ENCODE data around the gene NTM. TPM values are rescaled to one million over a fixed set of nuclear protein-coding genes. Genes with fewer than 3 reads are reported as not detected.

NTM gene
- polyA plus RNA-seq, 4 donors = 42.8 to 51.8 (median 45.7) TPM

DNA sequence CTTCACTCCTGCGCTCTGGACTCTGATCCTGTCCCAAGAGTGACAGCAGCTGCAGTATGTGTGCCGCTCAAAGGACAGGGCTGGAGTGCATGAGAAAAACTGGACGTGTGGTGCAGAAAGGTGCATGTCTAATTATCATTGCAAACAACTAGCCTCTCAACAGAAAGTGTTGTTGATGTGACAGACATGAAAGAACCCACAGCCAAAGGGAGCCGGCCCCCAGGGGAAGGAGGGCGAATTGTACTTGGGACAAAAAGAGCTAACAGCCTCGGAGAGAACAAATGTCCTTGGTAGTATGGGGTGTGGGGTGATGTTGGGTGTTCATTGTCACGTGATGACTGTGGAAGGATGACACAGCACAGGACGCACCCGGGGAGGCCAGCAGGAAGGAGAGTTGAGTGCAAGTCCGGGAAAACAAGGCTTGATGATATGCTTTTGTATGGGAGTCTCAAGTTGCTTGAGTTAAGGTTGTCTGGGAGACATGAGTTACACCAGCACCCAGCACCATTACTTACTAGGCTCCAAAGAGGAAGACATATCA, 325.5 kb downstream of the NTM start:
- DNase-seq (ENCODE audit: low read depth in 4 of 4, low spot score in 2 of 4) = no peak

DNA sequence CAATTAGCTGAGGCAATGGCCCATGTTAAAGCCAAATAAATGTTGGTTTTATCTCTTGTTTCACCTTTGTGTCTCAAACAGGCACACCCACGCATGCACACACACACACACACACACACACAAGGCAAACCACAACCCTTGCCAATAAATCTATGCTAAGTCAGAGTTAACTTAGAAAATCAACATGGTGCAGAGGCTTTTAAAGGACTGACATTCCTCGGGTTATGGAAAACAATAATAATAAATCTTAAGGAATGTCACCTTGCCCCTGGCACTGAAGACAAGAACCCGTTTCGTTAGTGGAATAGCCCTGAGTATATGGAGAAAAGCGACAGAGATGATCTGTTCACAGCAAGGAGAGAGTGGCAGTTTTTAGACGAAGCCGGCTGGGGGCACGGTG, 326.3 kb downstream of the NTM start:
- no peak for DNase-seq (ENCODE audit: low read depth in 4 of 4, low spot score in 2 of 4)

DNA sequence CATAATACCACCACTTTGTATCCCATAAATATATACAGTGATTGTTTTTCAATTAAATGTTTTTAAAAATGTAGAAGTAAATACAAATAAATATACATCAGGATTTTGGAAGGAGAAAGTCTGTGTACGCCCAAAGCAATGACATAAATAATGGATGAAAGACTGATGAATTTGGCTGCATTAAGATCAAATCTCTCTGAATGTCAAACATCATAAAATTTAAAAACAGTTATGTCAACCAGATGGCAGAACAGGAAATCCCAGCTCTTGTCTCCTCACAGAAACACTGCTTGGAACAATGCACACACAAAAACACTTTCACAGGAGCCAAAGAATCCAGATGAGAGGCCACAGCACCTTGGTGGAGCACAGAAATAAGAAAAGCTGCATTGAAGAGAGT, 332.9 kb downstream of the NTM start:
- no peak for DNase-seq (ENCODE audit: low read depth in 4 of 4, low spot score in 2 of 4)

DNA sequence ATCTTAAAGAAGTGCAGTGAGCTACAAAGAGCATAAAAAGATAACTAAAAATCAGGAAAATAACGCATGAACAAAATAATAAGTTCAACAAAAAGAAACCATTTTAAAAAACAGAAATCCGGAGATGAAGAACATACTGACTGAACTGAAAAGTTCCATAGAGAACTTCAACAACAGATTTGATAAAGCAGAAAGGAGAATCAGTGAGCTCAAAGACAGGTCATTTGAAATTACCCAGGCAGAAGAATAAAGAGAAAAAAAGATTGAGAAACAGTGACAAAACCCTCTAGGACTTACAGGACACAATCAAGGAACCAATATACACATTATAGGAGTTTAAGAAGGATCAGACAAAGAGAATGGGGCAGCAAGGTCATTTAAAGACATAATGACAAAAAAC, 334.3 kb downstream of the NTM start:
- DNase-seq (ENCODE audit: low read depth in 4 of 4, low spot score in 2 of 4) = no peak

DNA sequence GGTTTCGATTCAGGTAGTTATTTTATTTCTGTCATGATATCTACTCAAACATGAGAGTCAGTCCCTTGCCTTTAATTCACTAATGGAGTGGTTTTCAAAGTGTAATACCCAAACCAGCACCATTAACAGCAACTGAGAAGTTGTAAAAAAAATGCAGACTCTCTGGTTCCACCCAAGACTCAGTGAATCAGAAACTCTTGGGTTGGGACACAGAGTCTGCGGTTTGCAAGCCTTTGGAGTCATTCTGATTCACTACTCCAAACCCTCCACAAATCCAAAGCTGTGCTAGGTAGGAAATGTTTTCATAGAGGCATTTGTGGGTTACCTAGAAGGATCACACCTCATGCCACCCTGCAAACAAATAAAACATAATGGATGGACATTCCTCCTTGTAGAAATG, 340.1 kb downstream of the NTM start:
- DNase-seq (ENCODE audit: low read depth in 4 of 4, low spot score in 2 of 4) = no peak

DNA sequence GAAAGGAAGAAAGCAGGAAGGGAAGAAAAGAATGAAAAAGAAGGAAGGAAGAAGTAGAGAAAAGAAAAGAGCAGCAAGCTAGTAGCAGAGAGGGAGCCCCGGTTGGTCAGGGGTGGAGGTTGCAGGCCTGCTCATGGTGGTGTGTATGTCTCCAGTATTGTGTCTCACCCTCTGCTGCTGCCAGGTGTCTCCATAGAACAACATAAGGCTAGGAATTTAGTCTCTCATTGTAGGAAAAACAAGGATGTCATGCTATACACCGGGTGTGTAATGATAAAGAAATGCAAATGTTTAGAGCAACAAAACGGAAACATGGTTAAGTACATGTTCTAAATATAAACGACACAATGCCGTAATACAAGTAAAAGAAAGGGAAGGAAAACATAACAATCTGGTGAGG, 342.5 kb downstream of the NTM start:
- no peak for DNase-seq (ENCODE audit: low read depth in 4 of 4, low spot score in 2 of 4)

DNA sequence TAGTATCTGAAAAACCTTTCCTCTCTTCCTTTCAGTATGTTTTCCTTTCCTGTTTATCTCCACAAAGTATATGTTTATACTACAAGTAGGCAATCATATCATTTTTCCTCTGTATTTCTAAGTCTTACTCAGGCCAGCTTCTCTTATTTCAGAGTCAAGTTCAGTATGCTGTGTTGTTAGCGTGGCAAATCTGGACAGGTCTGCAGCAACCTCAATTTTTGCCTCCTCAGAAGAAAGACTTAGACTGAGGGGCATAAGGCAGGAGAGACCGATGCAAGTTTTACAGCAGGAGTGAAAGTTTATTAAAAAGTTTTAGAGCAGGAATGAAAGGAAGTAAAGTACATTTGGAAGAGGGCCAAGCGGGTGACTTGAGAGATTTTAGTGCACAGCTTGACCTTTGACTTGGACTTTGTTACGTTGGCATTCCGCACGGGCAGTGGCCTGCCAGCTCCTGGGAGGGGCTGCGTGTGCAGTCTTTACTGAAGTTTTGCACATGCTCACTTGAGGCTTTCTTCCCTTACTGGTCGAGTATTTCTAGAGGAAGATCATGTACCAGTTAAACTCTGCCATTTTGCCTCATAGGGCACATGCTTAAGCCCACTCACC, 343.2 kb downstream of the NTM start:
- DNase-seq (ENCODE audit: low read depth in 4 of 4, low spot score in 2 of 4) = no peak

DNA sequence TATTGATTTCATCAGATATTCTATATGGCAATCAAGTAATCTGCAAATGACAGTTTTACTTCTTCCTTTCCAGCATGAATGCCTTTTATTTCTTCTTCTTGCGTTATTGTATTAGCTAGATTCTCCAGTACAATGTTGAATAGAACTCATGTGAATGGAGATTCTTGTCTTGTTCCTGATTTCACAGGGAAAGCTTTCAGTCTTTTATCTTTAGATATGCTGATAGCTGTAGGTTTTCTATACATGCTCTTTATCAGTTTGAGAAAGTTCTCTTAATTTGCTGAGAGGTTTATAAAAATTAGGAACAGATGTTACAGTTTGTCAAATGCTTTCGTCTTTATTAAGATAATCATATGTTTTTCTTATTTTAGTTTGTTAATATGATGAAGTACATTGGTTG, 347.2 kb downstream of the NTM start:
- DNase-seq (ENCODE audit: low read depth in 4 of 4, low spot score in 2 of 4) = no peak

DNA sequence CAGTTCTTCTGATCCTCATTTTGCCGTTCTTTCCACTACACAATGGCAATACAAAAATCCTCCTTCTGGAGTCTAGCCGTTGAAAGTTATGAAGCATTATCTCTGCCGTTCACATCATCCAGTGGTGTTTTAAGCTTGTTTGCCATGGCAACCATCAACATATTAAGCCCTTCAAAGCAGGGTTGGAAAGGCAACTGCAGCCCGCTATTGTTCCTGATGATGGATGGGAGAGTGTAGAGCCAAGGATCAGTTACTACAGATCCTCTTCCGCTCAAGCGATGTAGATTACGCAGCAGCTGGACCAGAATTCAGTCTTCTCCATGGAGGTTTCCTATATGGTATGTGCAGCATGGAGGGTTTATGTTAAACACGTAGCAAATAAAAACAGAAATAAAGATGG, 352.7 kb downstream of the NTM start:
- DNase-seq (ENCODE audit: low read depth in 4 of 4, low spot score in 2 of 4) = no peak

DNA sequence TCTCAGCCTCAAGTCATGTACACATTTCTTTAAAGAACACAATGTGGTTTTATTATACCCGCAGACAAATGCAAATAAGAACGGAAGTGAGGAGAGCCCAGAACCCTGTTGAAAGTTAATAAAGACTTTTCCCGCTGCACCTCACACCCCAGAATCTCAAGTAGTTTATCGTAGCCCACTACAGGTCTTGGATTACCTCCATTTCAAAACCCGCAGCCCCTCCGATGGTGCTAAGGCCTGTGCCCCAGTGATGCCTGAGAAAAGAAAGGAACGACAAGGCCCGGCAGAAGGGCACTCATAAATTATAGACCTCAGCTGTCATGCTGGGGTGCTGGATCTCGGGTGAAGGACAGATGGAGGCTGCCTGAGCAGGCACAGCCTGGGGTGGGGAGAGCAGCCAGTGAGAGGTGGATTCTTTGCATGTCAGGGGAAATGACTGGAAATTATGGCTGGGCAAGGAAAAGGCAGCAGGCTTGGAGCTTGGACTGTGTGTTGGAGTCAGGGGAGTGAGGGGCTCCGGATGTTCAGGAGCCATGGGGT, 354.1 kb downstream of the NTM start:
- DNase-seq (ENCODE audit: low read depth in 4 of 4, low spot score in 2 of 4) = no peak

DNA sequence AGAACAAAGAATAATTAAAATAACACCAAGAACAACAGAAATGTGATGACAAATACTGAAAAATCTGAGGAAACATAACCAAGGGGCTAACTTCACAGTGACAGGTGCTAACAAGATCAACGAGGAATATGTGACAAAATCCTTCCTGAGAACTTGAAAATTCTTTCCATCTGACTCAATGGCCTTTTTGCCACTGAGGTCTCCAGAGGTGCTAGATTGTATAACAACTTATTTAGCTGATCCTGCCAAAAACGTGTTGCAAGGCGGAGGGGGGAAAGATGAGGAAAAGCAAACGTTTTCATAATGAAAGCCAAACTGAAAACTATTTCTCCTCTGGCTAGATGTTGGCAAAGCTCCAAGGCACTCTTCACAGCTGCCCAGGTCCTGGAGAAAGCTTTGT, 364.5 kb downstream of the NTM start:
- no peak for DNase-seq (ENCODE audit: low read depth in 4 of 4, low spot score in 2 of 4)

DNA sequence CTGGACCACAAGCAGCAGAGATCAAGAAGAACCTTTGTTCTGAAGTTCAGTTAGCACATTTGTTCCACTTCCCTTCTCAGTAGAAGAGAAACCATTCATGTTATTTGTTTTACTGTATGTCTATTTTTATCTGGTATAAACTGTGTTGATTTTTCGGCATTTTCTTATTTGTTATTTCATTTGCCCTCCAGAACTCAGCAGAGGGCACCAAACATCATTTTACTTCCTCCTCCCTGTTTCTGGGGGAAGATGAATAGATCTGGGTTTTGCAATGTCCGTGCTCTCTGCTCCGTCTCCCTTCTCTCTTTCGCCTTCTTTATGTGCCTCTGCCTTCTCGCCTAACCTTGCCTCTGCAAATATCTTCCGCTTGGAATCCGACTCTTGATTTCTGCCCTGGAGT, 366.9 kb downstream of the NTM start:
- DNase-seq (ENCODE audit: low read depth in 4 of 4, low spot score in 2 of 4) = no peak

DNA sequence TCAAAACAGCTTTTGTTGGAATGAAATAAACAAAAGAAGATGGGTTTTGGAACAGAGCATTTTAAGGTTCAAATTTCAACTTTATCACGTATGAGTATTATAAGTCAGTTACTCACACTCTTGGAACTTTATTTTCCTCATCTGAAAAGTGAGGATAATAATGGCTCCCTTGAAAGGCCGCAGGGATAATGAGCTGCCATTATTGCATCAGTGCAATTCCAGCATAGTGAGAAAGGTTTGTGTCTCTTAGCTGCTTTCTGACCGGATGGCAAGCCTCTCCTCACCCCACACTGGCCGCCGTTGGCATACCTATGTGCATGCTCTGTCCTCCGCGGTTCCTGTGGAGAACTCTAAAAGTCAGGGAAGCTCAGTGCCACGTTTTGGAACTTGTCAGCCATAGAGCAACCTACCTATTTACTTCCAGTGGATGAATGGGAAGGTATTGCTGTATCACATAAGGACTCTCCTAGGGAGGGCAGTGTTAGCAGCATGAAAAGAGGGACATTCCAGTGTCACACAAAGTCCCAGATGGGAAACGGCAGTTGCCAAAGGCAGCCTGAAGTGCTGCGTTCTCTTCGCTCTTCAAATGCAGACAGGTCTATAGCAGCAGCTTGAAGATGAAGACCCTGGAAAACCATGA, 368.9 kb downstream of the NTM start:
- DNase-seq (ENCODE audit: low read depth in 4 of 4, low spot score in 2 of 4) = no peak

DNA sequence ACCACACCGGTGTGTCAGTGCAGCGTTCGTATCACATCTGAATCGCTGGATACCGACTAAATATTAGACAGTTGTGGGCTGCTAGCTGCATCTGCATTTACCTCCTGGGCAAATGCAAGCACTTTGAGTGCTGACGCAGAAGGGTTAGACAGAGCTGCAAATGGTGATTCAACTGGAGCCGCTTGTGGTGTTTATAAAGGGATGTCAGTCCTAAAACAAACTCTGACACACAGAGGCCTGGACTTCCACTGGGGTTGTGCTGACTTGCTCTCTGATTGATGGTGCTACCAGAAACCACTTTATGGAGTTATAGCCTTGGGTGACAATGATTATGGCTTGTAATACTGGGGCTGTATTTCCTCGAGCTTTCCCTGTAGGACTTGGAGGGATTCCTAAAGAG, 374.4 kb downstream of the NTM start:
- DNase-seq (ENCODE audit: low read depth in 4 of 4, low spot score in 2 of 4) = no peak

DNA sequence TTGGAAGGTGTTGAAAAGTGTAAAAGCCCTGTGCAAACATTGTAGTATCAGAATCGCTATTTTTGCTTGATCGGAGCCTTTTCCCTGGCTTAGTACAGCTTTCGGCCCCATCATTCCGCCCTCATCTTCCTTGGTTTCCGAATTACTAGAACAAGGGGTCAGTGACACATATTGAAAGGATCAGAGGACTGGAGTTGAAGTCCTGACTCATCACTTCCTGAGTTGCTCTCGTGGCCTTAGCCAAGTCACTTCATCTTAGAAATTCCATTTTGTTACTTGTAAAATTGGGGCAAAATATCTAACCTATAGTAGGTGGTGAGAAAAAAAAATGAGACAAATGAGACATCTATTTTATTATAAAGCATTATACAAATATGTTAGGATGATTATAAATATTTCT, 375.0 kb downstream of the NTM start:
- DNase-seq (ENCODE audit: low read depth in 4 of 4, low spot score in 2 of 4) = no peak

DNA sequence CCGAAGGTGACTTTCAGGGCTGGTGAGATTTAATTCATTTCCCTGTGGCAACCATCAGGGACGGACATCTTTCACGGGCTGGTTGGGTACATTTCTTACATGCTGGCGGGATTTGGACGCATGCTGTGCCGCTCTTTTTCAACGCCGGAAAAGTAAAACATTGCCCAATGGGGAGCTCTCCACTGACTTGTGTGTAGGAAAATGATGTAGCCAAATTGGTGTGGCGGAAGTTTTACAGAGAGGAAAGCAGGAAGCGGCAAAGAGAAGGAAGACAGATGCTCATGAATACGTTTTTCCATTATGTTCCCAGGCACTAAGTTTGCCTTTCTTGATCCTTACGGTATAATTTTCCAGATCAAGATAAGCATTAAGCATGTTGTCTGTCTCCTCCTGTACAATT, 375.8 kb downstream of the NTM start:
- no peak for DNase-seq (ENCODE audit: low read depth in 4 of 4, low spot score in 2 of 4)

DNA sequence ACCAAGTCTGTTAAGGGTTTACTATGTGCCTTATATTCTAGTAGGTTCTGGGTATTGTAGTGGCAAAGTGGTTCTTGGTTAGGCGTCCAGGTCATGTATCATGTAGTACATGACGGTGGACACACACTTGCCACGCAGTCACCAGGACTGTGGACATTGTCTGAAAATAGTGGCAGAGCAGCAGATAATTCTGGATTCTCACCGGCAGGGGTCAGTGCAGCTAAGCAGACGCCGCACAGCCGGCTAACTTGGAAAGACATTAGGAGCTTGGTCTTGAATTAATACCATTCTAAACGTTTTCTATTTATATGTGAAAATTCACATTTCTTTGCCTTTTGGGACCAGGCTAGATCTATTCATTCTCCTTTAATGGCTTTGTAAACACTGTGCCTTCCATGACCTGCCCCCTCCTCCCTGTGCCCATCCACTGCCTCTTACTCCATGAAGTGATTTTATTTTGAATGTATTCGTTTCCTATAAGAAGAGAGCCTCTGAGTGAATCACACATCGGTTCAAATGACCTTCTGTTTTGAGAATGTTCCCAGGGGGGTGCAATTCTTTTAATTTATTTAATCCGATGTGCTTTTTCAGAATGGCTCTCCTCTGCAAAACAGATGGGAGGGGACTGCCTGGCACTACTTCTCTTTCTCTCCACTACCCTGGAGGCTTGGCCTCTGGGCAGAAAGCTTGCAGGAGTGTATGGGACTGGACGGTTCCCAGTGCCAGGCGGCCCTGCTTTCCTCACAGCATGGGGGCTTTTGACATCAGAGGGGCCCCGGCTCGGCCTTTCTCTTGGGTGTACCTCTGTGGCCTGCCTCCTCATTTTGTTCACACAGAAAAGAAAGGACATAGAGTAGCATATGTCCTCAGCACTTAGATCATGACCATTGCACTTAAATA, 378.0 kb downstream of the NTM start:
- DNase-seq (ENCODE audit: low read depth in 4 of 4, low spot score in 2 of 4) = peak in 2 of 4 donors; percentile 40 to 62

DNA sequence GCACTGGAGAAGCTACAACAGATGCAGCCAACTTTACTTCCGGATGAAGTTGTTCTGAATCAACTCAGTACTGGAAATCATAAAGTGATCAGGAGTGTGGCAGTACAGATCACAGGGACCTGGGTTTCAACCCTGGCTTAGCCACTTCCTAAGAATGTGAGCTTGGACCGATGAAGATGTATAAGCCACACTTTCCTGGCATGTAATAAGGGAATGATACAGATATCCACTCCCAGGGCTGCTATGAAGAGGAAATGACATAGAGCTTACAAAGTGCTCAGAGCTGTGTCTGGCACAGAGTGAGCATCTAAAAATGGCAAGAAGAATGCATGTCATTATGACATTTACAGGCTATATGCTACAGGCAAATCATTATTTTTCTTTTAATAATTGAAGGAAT, 378.7 kb downstream of the NTM start:
- no peak for DNase-seq (ENCODE audit: low read depth in 4 of 4, low spot score in 2 of 4)

DNA sequence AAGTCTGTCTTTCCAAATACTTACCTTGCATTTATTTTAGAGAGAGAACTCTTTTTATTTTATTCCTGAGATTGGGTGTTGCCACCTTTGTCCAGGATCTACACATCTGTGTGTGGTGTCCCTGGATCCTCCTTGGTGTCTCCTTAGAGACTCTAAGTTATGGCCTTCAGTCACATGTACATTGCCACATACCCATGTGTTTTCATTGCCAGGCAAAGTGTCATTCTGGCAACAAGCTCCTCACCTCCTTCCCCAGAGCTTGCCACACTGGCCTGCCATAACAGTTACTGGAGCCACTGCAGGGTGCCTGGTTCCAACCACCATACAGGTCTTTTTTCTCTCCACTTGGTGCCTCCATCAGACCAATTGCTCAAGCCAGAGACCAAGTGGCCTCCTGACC, 379.7 kb downstream of the NTM start:
- no peak for DNase-seq (ENCODE audit: low read depth in 4 of 4, low spot score in 2 of 4)

DNA sequence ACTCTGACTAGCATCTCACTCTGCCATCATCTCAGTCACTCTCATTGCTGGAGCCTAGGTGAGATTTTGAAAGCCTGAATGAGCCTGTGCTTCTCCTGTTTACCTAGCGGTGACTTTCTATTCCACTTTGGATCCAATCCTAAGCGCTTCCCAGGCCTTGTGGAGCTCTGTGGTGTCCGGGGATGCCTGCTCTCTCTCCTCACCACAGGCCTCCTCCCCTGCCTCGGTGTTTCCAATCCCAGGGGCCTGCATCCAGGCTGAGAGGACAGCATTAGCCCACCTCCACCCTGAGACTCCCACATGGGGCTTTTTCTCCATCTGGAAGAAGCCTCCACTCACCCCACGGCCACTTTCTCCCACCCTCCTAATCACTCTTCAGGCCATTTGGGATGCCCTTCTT, 380.3 kb downstream of the NTM start:
- no peak for DNase-seq (ENCODE audit: low read depth in 4 of 4, low spot score in 2 of 4)

DNA sequence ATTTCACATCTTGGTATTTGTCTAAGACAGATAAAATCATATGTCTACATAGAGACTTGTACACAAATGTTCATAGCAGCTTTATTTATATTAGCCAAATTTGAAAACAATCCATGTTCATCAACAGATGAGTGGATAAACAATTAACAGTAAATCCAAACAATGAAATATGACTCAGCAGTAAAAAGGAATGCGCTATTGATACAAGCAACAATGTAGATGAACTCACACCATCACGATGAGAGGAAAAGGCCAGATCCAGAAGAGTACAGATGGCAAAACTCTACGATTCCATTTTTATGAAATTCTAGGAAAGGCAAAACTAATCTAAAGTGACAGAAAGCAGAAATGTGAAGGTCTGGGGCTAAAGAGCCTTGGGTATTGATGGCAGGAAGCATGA, 384.3 kb downstream of the NTM start:
- DNase-seq (ENCODE audit: low read depth in 4 of 4, low spot score in 2 of 4) = no peak

Measured in left renal cortex interstitium (tissue), 4 donors.